ENCODE measurements around the gene ARHGAP23. TPM values are rescaled to one million over a fixed set of nuclear protein-coding genes. Genes with fewer than 3 reads are reported as not detected.
A peak's percentile ranks its signal among the peaks of the same experiment; 100 is the strongest.
"Not testable (repeated sequence)": the region's sequence is repeated elsewhere in the genome, so short reads cannot be mapped to it uniquely, and the experiment has no call there.

The ARHGAP23 gene
- total RNA-seq, 1 experiment from 2014 or later = 19.0 TPM

DNA sequence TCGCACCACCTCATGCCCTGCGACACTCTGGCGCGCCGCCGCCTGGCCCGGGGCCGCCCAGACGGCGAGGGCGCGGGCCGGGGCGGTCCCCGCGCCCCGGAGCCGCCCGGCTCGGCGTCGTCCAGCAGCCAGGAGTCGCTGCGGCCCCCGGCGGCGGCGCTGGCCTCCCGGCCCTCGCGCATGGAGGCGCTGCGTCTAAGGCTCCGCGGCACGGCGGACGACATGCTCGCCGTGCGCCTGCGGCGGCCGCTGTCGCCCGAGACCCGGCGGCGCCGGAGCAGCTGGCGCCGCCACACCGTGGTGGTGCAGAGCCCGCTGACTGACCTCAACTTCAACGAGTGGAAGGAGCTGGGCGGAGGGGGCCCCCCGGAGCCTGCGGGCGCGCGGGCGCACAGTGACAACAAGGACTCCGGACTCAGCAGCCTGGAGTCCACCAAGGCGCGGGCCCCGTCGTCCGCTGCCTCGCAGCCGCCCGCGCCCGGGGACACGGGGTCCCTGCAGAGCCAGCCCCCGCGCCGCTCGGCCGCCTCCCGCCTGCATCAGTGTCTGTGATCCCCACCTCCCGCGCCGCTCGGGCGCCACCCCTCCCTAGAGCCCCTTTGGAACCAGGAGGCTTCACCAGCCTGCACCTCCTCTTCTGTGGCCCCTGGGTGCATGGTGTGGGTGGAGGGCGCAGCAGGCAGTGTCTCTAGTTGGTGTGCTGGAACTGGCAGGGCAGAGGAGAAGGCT, 82.3 kb downstream of the ARHGAP23 start:
- peak; percentile 27 for DNase-seq (ENCODE audit: low spot score)
- TF ChIP-seq, protein P1, sequence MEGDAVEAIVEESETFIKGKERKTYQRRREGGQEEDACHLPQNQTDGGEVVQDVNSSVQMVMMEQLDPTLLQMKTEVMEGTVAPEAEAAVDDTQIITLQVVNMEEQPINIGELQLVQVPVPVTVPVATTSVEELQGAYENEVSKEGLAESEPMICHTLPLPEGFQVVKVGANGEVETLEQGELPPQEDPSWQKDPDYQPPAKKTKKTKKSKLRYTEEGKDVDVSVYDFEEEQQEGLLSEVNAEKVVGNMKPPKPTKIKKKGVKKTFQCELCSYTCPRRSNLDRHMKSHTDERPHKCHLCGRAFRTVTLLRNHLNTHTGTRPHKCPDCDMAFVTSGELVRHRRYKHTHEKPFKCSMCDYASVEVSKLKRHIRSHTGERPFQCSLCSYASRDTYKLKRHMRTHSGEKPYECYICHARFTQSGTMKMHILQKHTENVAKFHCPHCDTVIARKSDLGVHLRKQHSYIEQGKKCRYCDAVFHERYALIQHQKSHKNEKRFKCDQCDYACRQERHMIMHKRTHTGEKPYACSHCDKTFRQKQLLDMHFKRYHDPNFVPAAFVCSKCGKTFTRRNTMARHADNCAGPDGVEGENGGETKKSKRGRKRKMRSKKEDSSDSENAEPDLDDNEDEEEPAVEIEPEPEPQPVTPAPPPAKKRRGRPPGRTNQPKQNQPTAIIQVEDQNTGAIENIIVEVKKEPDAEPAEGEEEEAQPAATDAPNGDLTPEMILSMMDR (conservative IDR thresholded peaks at IDR 0.05; ENCODE audit: low read depth, low read length) = no peak
- TF ChIP-seq EZH2 (IDR thresholded peaks at IDR 0.05; ENCODE audit: borderline replicate concordance, low read depth, low read length, poor library complexity, severe bottlenecking) = no peak
- POLR2A ChIA-PET (ENCODE audit: low non-redundant PET) = no interaction called here
- Histone ChIP-seq H3K4me3 (ENCODE audit: low read depth, low read length, poor library complexity, severe bottlenecking) (peak overlapping the region; percentile 37), H3K9me3 (ENCODE audit: low read depth, low read length, poor library complexity, severe bottlenecking) (no peaks in the 10 kb centered on the region), H3K4me1 (ENCODE audit: insufficient read depth, low read length, poor library complexity, severe bottlenecking) (peaks cover 5% of the 10 kb centered on the region), H3K27me3 (replicated peaks; ENCODE audit: insufficient read depth, low read depth, low read length, poor library complexity) (no peaks in the 10 kb centered on the region), H3K27ac (ENCODE audit: low read depth, low read length, poor library complexity, severe bottlenecking) (no peak overlapping the region), H3K36me3 (ENCODE audit: insufficient read depth, low read length, poor library complexity, severe bottlenecking) (no peaks in the 10 kb centered on the region)
- no TSS peak for BruUV-seq (replicated peaks)
- CTCF ChIA-PET = interaction anchor here (1.4 to 1.5 kb wide), 2 partner anchors 27 to 96 kb away, joined by 3 to 4 read pairs; no protein-coding TSS in a partner anchor
- intact Hi-C loops (cut with micrococcal nuclease; ENCODE audit: unreplicated experiment) = no loop called here

DNA sequence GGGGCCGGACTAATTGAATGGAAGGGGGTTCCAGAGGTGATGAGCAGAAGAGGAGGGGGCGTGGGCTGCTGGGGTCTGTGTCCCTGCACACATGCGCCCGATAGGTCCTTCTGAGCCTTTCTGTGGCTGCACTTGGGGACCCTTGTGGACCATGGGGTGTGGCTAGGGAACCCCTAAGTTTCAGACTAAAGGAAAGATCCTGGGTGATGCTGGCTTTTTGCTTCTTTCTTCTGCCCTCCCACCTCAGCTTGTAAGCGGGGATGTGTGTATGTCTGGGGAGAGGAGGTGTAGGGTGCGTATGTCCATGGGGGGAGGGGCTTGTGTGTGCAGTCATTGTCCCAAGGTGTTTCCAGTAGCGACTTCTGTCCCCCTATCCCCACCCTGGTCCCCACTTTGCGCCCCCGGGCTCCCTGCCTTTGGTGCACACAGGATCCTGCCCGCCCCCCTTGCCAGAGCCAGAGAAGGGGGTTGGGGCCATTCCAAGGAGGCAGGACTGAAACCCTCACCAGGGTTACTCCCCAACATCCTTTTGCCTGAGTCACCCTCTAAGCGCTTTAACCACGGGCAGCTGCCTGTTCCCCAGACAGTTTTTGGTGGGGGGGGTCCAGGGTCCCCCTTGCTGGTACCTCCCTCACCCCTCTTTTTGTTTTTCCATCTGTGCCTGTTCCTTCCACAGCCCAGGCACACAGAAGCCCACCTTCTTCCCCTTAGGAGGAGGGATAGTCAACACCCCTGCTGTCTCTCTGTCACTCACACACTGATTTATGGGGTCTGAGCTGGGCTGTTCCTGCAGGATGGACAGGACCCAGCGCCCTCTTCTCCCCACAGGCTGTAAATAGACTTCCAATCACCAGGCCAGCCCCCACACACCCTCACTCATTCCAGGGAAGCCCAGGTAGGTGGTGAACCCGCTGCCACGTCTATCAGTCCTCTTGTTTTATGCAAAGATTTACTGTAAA, 83.2 kb downstream of the ARHGAP23 start:
- no peak overlapping the region for H3K27ac ChIP-seq (ENCODE audit: low read depth, low read length, poor library complexity, severe bottlenecking)
- ChIA-PET POLR2A (ENCODE audit: low non-redundant PET) (no interaction called here), CTCF (no interaction called here)
- peaks cover 5% of the 10 kb centered on the region for H3K4me1 ChIP-seq (ENCODE audit: insufficient read depth, low read length, poor library complexity, severe bottlenecking)
- no peaks in the 10 kb centered on the region for H3K27me3 ChIP-seq (replicated peaks; ENCODE audit: insufficient read depth, low read depth, low read length, poor library complexity)
- TF ChIP-seq, protein P1 (conservative IDR thresholded peaks at IDR 0.05; ENCODE audit: low read depth, low read length) = no peak
- no peak for TF ChIP-seq EZH2 (IDR thresholded peaks at IDR 0.05; ENCODE audit: borderline replicate concordance, low read depth, low read length, poor library complexity, severe bottlenecking)
- no peaks in the 10 kb centered on the region for H3K36me3 ChIP-seq (ENCODE audit: insufficient read depth, low read length, poor library complexity, severe bottlenecking)
- no peak for DNase-seq (ENCODE audit: low spot score)
- H3K4me3 ChIP-seq (ENCODE audit: low read depth, low read length, poor library complexity, severe bottlenecking) = peak overlapping the region; percentile 28
- intact Hi-C loops (cut with micrococcal nuclease; ENCODE audit: unreplicated experiment) = no loop called here
- BruUV-seq (replicated peaks) = no TSS peak
- no peaks in the 10 kb centered on the region for H3K9me3 ChIP-seq (ENCODE audit: low read depth, low read length, poor library complexity, severe bottlenecking)

DNA sequence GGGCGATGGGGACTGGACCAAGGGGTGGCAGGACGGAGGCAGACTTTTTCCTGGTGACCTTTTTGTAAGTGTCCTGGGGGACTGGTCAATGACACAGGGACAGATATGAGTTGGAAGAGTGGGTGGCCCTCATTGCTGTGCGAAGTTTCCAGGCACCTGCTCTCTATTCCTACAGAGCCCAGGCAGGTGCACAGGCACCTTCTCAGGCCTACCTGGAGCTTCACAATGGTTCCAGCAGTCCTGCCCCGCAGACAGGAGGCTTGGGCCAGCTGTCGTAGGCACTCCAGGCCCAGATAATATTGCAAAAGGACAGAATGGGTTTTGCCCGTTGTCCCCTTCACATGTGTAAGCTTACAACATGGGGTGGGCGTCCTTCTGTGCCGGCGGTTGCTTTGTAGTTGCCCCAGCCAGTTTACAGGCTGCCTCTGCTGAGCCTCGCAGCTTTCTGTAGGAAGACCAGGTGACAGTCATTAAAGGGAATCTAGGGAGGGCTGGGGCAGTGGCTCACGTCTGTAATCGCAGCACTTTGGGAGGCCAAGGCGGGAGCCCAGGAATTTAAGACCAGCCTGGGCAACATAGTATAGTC, 84.3 kb downstream of the ARHGAP23 start:
- Histone ChIP-seq H3K9me3 (ENCODE audit: low read depth, low read length, poor library complexity, severe bottlenecking) (no peaks in the 10 kb centered on the region), H3K27me3 (replicated peaks; ENCODE audit: insufficient read depth, low read depth, low read length, poor library complexity) (no peaks in the 10 kb centered on the region), H3K27ac (ENCODE audit: low read depth, low read length, poor library complexity, severe bottlenecking) (no peak overlapping the region), H3K4me3 (ENCODE audit: low read depth, low read length, poor library complexity, severe bottlenecking) (no peak overlapping the region), H3K4me1 (ENCODE audit: insufficient read depth, low read length, poor library complexity, severe bottlenecking) (peaks cover 5% of the 10 kb centered on the region), H3K36me3 (ENCODE audit: insufficient read depth, low read length, poor library complexity, severe bottlenecking) (no peaks in the 10 kb centered on the region)
- ChIA-PET CTCF (interaction anchor here (0.7 kb wide), 1 partner anchor 161 kb away, joined by 4 read pairs; the partner anchor contains the start of gene SOCS7), POLR2A (ENCODE audit: low non-redundant PET) (no interaction called here)
- intact Hi-C loops (cut with micrococcal nuclease; ENCODE audit: unreplicated experiment) = no loop called here
- TF ChIP-seq EZH2 (IDR thresholded peaks at IDR 0.05; ENCODE audit: borderline replicate concordance, low read depth, low read length, poor library complexity, severe bottlenecking) = no peak
- TF ChIP-seq, protein P1 (conservative IDR thresholded peaks at IDR 0.05; ENCODE audit: low read depth, low read length) = no peak
- no peak for DNase-seq (ENCODE audit: low spot score)
- BruUV-seq (replicated peaks) = no TSS peak

DNA sequence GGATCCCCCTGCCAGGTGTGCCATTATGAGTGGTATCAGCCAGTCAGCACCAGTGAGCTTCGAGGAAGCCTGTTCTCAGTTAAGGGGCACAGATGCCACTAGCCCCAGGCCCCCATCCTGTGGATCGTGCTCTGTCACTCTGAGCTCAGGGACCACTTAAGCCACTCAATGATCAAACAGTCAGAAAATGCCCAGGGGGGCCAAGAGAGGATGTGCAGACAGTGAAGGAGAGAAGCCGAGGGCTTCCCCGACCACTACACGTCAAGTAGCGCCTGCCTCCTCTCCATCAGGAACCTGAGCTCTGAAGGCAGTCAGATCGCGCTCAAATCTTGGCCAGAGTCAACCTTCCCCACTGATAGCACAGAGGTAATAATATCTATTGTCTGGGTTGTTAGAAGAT, 98.3 kb downstream of the ARHGAP23 start:
- H3K4me1 ChIP-seq (ENCODE audit: insufficient read depth, low read length, poor library complexity, severe bottlenecking); H3K36me3 ChIP-seq (ENCODE audit: insufficient read depth, low read length, poor library complexity, severe bottlenecking); POLR2A ChIA-PET (ENCODE audit: low non-redundant PET); H3K9me3 ChIP-seq (ENCODE audit: low read depth, low read length, poor library complexity, severe bottlenecking); DNase-seq (ENCODE audit: low spot score); intact Hi-C loops (cut with micrococcal nuclease; ENCODE audit: unreplicated experiment); H3K4me3 ChIP-seq (ENCODE audit: low read depth, low read length, poor library complexity, severe bottlenecking); BruUV-seq (replicated peaks); H3K27ac ChIP-seq (ENCODE audit: low read depth, low read length, poor library complexity, severe bottlenecking); CTCF ChIA-PET; H3K27me3 ChIP-seq (replicated peaks; ENCODE audit: insufficient read depth, low read depth, low read length, poor library complexity): not testable (repeated sequence)

DNA sequence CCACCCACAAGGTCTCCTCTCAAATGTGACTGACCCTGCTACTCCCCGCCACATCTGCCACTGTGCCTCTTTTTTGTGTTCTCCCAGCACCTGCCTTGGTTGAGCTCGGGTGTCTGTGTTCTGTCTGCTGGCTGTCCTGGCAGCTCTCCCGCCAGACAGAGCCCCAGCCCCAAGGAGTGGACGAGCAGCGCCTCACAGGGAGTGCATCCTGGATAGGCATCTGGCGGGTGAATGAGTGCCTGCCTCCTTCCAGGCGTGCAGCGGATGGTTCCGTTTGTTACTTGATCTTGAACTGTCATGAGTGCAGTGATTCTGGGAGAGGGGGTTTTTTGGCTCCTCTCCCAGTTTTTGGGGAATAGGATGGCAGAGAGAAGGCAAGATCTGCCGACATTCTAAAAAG, 99.9 kb downstream of the ARHGAP23 start:
- DNase-seq (ENCODE audit: low spot score); H3K4me1 ChIP-seq (ENCODE audit: insufficient read depth, low read length, poor library complexity, severe bottlenecking); H3K27me3 ChIP-seq (replicated peaks; ENCODE audit: insufficient read depth, low read depth, low read length, poor library complexity); H3K9me3 ChIP-seq (ENCODE audit: low read depth, low read length, poor library complexity, severe bottlenecking); H3K4me3 ChIP-seq (ENCODE audit: low read depth, low read length, poor library complexity, severe bottlenecking); intact Hi-C loops (cut with micrococcal nuclease; ENCODE audit: unreplicated experiment); H3K27ac ChIP-seq (ENCODE audit: low read depth, low read length, poor library complexity, severe bottlenecking); BruUV-seq (replicated peaks); CTCF ChIA-PET; H3K36me3 ChIP-seq (ENCODE audit: insufficient read depth, low read length, poor library complexity, severe bottlenecking); POLR2A ChIA-PET (ENCODE audit: low non-redundant PET): not testable (repeated sequence)

All from A673 (cell line).